Astrocyte (in vitro differentiated cells and primary cell): ENCODE data around the gene NBPF15.
"Not testable (repeated sequence)": the region's sequence is repeated elsewhere in the genome, so short reads cannot be mapped to it uniquely, and the experiment has no call there.

Experiments used
- EZH2 ChIP-seq: IDR thresholded peaks from 2 replicates; pipeline ENCODE4 v1.6.1; 2012; ENCODE audit warnings: mild to moderate bottlenecking, low read length, inconsistent platforms; ENCODE audit not compliant: insufficient read depth
- TF ChIP-seq, protein P1 (sequence below): IDR thresholded peaks from 2 replicates; pipeline ENCODE4 v1.5.1; 2011; ENCODE audit warnings: low read depth, mild to moderate bottlenecking, inconsistent platforms, low read length, moderate library complexity; ENCODE audit not compliant: insufficient read depth

DNA sequence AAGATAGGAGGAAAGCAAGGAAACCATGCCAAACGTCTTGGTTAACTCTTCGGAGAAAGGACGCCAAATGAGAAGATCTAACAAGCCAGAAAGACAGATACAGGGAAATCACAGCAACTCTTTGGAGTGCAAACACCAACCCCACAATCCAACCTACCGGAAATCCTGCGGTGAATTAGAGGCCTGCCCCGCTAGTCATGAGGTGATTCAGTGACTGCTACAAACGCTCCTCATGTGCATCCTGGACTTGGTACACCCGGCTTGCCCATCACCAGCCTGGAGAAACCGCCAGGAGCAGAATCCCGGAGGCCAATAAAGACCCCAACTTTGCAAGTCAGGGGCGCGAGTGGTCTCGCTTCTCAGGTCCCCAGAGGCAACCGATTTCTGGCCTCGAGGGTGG, 783 bp downstream of the NBPF15 start:
- TF ChIP-seq, protein P1, sequence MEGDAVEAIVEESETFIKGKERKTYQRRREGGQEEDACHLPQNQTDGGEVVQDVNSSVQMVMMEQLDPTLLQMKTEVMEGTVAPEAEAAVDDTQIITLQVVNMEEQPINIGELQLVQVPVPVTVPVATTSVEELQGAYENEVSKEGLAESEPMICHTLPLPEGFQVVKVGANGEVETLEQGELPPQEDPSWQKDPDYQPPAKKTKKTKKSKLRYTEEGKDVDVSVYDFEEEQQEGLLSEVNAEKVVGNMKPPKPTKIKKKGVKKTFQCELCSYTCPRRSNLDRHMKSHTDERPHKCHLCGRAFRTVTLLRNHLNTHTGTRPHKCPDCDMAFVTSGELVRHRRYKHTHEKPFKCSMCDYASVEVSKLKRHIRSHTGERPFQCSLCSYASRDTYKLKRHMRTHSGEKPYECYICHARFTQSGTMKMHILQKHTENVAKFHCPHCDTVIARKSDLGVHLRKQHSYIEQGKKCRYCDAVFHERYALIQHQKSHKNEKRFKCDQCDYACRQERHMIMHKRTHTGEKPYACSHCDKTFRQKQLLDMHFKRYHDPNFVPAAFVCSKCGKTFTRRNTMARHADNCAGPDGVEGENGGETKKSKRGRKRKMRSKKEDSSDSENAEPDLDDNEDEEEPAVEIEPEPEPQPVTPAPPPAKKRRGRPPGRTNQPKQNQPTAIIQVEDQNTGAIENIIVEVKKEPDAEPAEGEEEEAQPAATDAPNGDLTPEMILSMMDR: not testable (repeated sequence)
- not testable (repeated sequence) for TF ChIP-seq EZH2
